ENCODE data around the gene ODF2.

- no peak for TF ChIP-seq POLR2AphosphoS5 (IDR thresholded peaks at IDR 0.05; ENCODE audit: borderline replicate concordance, low read depth, low read length)
- TF ChIP-seq EZH2 (IDR thresholded peaks at IDR 0.05): no peak
- TF ChIP-seq FOXP2 (optimal IDR thresholded peaks at IDR 0.05; ENCODE audit: control extremely low read depth, extremely low read length, insufficient read depth): no peak
Observed at GRCh38 chr9:128498911-128499310, 43.1 kb downstream of the ODF2 start.
